ENCODE data around the gene KIF1A.

KIF1A gene

GRCh38 chr2:240767341-240767740 lies 52.7 kb downstream of the KIF1A start:
- no peak for DNase-seq (ENCODE audit: low read depth)

GRCh38 chr2:240766072-240766471 lies 53.9 kb downstream of the KIF1A start:
- DNase-seq (ENCODE audit: low read depth), result no peak

- no peak for DNase-seq (ENCODE audit: low read depth)
These were observed 55.0 kb downstream of the KIF1A start for GRCh38 chr2:240765007-240765406.

GRCh38 chr2:240764605-240765004 lies 55.4 kb downstream of the KIF1A start:
- DNase-seq (ENCODE audit: low read depth), result no peak

GRCh38 chr2:240762971-240763370 lies 57.0 kb downstream of the KIF1A start:
- DNase-seq (ENCODE audit: low read depth), result no peak

- no peak for DNase-seq (ENCODE audit: low read depth)
These were observed 57.8 kb downstream of the KIF1A start for GRCh38 chr2:240762249-240762648.

GRCh38 chr2:240760576-240761246 lies 59.3 kb downstream of the KIF1A start:
- no peak for DNase-seq (ENCODE audit: low read depth)

- DNase-seq (ENCODE audit: low read depth), result no peak
These were observed 59.9 kb downstream of the KIF1A start for GRCh38 chr2:240760121-240760520.

GRCh38 chr2:240759459-240759858 lies 60.6 kb downstream of the KIF1A start:
- no peak for DNase-seq (ENCODE audit: low read depth)

- no peak for DNase-seq (ENCODE audit: low read depth)
These were observed 62.9 kb downstream of the KIF1A start for GRCh38 chr2:240757086-240757614.

GRCh38 chr2:240752209-240752608 lies 67.8 kb downstream of the KIF1A start:
- no peak for DNase-seq (ENCODE audit: low read depth)

GRCh38 chr2:240750409-240750808 lies 69.6 kb downstream of the KIF1A start:
- DNase-seq (ENCODE audit: low read depth), result no peak

- DNase-seq (ENCODE audit: low read depth), result no peak
These were observed 70.5 kb downstream of the KIF1A start for GRCh38 chr2:240749516-240749915.

GRCh38 chr2:240747256-240747655 lies 72.8 kb downstream of the KIF1A start:
- DNase-seq (ENCODE audit: low read depth), result no peak

- DNase-seq (ENCODE audit: low read depth), result no peak
These were observed 73.3 kb downstream of the KIF1A start for GRCh38 chr2:240746671-240747070.

GRCh38 chr2:240745962-240746361 lies 74.1 kb downstream of the KIF1A start:
- no peak for DNase-seq (ENCODE audit: low read depth)

- DNase-seq (ENCODE audit: low read depth), result no peak
These were observed 74.6 kb downstream of the KIF1A start for GRCh38 chr2:240745456-240745855.

GRCh38 chr2:240742602-240743095 lies 77.4 kb downstream of the KIF1A start:
- no peak for DNase-seq (ENCODE audit: low read depth)

- DNase-seq (ENCODE audit: low read depth), result no peak
These were observed 78.9 kb downstream of the KIF1A start for GRCh38 chr2:240741091-240741490.

- no peak for DNase-seq (ENCODE audit: low read depth)
These were observed 80.2 kb downstream of the KIF1A start for GRCh38 chr2:240739797-240740196.

- no peak for DNase-seq (ENCODE audit: low read depth)
These were observed 82.1 kb downstream of the KIF1A start for GRCh38 chr2:240737958-240738357.

- no peak for DNase-seq (ENCODE audit: low read depth)
These were observed 82.5 kb downstream of the KIF1A start for GRCh38 chr2:240737512-240737911.

GRCh38 chr2:240736281-240737250 lies 83.5 kb downstream of the KIF1A start:
- no peak for DNase-seq (ENCODE audit: low read depth)
